DND-41 (cell line): ENCODE measurements around the gene GRIA4.

Experiments used
- EZH2 ChIP-seq: IDR thresholded peaks from 3 replicates; pipeline ENCODE4 v1.6.1; 2012; ENCODE audit warnings: borderline replicate concordance, low read depth, mild to moderate bottlenecking, moderate library complexity, low read length, inconsistent platforms; ENCODE audit not compliant: severe bottlenecking
- TF ChIP-seq, protein P1 (sequence below): IDR thresholded peaks from 2 replicates; pipeline ENCODE4 v1.5.1; 2012; ENCODE audit warnings: borderline replicate concordance, low read length, moderate library complexity, mild to moderate bottlenecking; ENCODE audit not compliant: poor library complexity, severe bottlenecking; ENCODE audit errors: extremely low read depth

GRCh38 chr11:105574974-105575373 lies 34.9 kb upstream of the GRIA4 start:
- TF ChIP-seq, protein P1, sequence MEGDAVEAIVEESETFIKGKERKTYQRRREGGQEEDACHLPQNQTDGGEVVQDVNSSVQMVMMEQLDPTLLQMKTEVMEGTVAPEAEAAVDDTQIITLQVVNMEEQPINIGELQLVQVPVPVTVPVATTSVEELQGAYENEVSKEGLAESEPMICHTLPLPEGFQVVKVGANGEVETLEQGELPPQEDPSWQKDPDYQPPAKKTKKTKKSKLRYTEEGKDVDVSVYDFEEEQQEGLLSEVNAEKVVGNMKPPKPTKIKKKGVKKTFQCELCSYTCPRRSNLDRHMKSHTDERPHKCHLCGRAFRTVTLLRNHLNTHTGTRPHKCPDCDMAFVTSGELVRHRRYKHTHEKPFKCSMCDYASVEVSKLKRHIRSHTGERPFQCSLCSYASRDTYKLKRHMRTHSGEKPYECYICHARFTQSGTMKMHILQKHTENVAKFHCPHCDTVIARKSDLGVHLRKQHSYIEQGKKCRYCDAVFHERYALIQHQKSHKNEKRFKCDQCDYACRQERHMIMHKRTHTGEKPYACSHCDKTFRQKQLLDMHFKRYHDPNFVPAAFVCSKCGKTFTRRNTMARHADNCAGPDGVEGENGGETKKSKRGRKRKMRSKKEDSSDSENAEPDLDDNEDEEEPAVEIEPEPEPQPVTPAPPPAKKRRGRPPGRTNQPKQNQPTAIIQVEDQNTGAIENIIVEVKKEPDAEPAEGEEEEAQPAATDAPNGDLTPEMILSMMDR, result no peak
- TF ChIP-seq EZH2, result no peak
